ENCODE measurements around the gene IGF1R. TPM values are rescaled to one million over a fixed set of nuclear protein-coding genes. Genes with fewer than 3 reads are reported as not detected.

The IGF1R gene
- total RNA-seq, 1 experiment from 2014 or later = 3.8 TPM

GRCh38 chr15:98981851-98982722, 333.7 kb downstream of the IGF1R start:
- intact Hi-C loops (cut with micrococcal nuclease) = loop anchor here (10.0 kb wide), 1 partner anchor 73 kb away; no protein-coding TSS in a partner anchor

DNA sequence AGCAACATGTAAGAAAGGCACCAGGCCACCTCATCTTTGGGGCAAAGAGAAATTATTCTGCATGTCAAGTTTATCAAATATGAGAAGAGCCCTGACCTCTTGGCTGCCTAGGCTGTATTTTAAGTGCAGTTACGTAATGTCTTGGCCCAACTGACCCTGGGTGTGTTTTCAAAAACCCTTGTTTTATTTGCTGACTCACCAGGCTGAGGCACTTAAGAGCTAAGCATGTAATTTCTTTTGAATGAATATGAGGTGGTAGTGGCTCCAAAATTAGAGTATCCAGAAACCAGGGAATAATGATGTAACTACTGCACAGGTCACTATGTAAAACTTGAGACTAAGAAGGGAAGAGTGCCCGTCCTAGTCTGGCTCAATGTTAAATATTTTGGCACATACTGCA, 335.0 kb downstream of the IGF1R start:
- H3F3A ChIP-seq (ENCODE audit: low read length, unreplicated experiment) = no peaks in the 10 kb centered on the region
- H3K27me3 ChIP-seq (ENCODE audit: low read length) = no peaks in the 10 kb centered on the region
- H2AFZ ChIP-seq (ENCODE audit: low read length) = no peak overlapping the region
- no peaks in the 10 kb centered on the region for H3K36me3 ChIP-seq (ENCODE audit: low read depth, low read length)
- H3K79me2 ChIP-seq (ENCODE audit: low read length) = no peaks in the 10 kb centered on the region
- no TSS peak for BruUV-seq (replicated peaks)
- H3K9ac ChIP-seq (ENCODE audit: low read length) = no peak overlapping the region
- H3K9me2 ChIP-seq (replicated peaks; ENCODE audit: low read length) = no peaks in the 10 kb centered on the region
- peak; percentile 57 for ATAC-seq
- no peaks in the 10 kb centered on the region for H4K20me1 ChIP-seq (ENCODE audit: low read length)
- TF ChIP-seq CTCF (conservative IDR thresholded peaks at IDR 0.05; ENCODE audit: low read depth, low read length) (no peak), EZH2 (IDR thresholded peaks at IDR 0.05; ENCODE audit: low read length, unreplicated experiment) (no peak), EZH2phosphoT487 (IDR thresholded peaks at IDR 0.05; ENCODE audit: borderline replicate concordance, low read length) (no peak)
- peaks cover 36% of the 10 kb centered on the region for H3K4me1 ChIP-seq (ENCODE audit: insufficient read depth, low read length)
- ChIA-PET CTCF (interaction anchor here (0.7 kb wide), 1 partner anchor 68 kb away, joined by 3 read pairs; no protein-coding TSS in a partner anchor), POLR2A (ENCODE audit: unreplicated experiment) (interaction anchor here (0.6 kb wide), 2 partner anchors 31 to 234 kb away, joined by 4 to 8 read pairs; no protein-coding TSS in a partner anchor)
- H3K4me2 ChIP-seq (ENCODE audit: low read length) = peak overlapping the region; percentile 58
- peak overlapping the region; percentile 55 for H3K27ac ChIP-seq (ENCODE audit: low read length)
- H3K9me3 ChIP-seq (ENCODE audit: low read length) = peaks cover 6% of the 10 kb centered on the region; the same call in 1 of the 2 replicates
- peak; percentile 77 for DNase-seq
- intact Hi-C loops (cut with micrococcal nuclease) = loop anchor here (10.0 kb wide), 1 partner anchor 71 kb away; no protein-coding TSS in a partner anchor
- H3K4me3 ChIP-seq (ENCODE audit: low read length) = no peak overlapping the region

More at GRCh38 chr15:98981851-98982722, 333.7 kb downstream of the IGF1R start:
- Histone ChIP-seq H3K4me3 (ENCODE audit: low read length) (no peak overlapping the region), H3K79me2 (ENCODE audit: low read length) (no peaks in the 10 kb centered on the region), H3K4me1 (ENCODE audit: insufficient read depth, low read length) (peaks cover 36% of the 10 kb centered on the region), H4K20me1 (ENCODE audit: low read length) (no peaks in the 10 kb centered on the region), H3K9ac (ENCODE audit: low read length) (no peak overlapping the region), H3K9me3 (ENCODE audit: low read length) (peaks cover 6% of the 10 kb centered on the region; the same call in 1 of the 2 replicates), H3K27ac (ENCODE audit: low read length) (peak overlapping the region; percentile 13; the same call in 1 of the 2 replicates), H3K9me2 (replicated peaks; ENCODE audit: low read length) (no peaks in the 10 kb centered on the region), H3K27me3 (ENCODE audit: low read length) (no peaks in the 10 kb centered on the region), H2AFZ (ENCODE audit: low read length) (0 out of 2 replicates have a peak overlapping the region, but pooled peaks have one; percentile 21), H3K36me3 (ENCODE audit: low read depth, low read length) (no peaks in the 10 kb centered on the region), H3F3A (ENCODE audit: low read length, unreplicated experiment) (no peaks in the 10 kb centered on the region), H3K4me2 (ENCODE audit: low read length) (peak overlapping the region; percentile 19; the same call in 1 of the 2 replicates)
- no TSS peak for BruUV-seq (replicated peaks)
- DNase-seq = no peak
- POLR2A ChIA-PET (ENCODE audit: unreplicated experiment) = interaction anchor here (0.6 kb wide), 1 partner anchor 15 kb away, joined by 3 read pairs; no protein-coding TSS in a partner anchor
- no peak for TF ChIP-seq CTCF (conservative IDR thresholded peaks at IDR 0.05; ENCODE audit: low read depth, low read length)
- no peak for TF ChIP-seq EZH2phosphoT487 (IDR thresholded peaks at IDR 0.05; ENCODE audit: borderline replicate concordance, low read length)
- TF ChIP-seq EZH2 (IDR thresholded peaks at IDR 0.05; ENCODE audit: low read length, unreplicated experiment) = no peak
- no peak for ATAC-seq
- CTCF ChIA-PET = no interaction called here
